PC-9 (cell line): ENCODE results near the gene DOK5. TPM values are rescaled to one million over a fixed set of nuclear protein-coding genes. Genes with fewer than 3 reads are reported as not detected.

Source experiments
- BruUV-seq: library from RNA; stranded (reverse); fragments of 400-500 nt; replicated peaks from 2 replicates; lab custom pipeline; 2021; lab: Mats Ljungman, UMichigan
- CTCF ChIA-PET: fragments of 300-600 bp; sonication (Branson Sonifier 250); formaldehyde crosslinking; loops from one replicate; lab custom pipeline; 2022; ENCODE audit warnings: antibody characterized with exemption; lab: Charles Lee
- POLR2A ChIA-PET: fragments of 300-600 bp; sonication (Branson Sonifier 250); formaldehyde crosslinking; loops from one replicate; lab custom pipeline; 2022; ENCODE audit warnings: antibody characterized with exemption; ENCODE audit not compliant: unreplicated experiment; lab: Charles Lee
- DNase-seq, 2 experiments: peaks; one replicate each; pipeline versions ENCODE4 v3.0.0 to v3.0.0-alpha.2; 2015 to 2022; ENCODE audit warnings: mixed read lengths in 1 of 2
- H2AFZ ChIP-seq: fragments of 200-600 bp; sonication (generic); 2 replicates; pipeline ENCODE4 v1.8.1; 2017; ENCODE audit warnings: antibody characterized with exemption
- H3F3A ChIP-seq: fragments of 200-600 bp; sonication (generic); 2 replicates; pipeline ENCODE4 v1.8.1; 2017; ENCODE audit warnings: antibody characterized with exemption, mild to moderate bottlenecking, low read depth; ENCODE audit not compliant: insufficient read depth
- H3K27ac ChIP-seq: fragments of 200-600 bp; sonication (generic); 2 replicates; pipeline ENCODE4 v1.6.1; 2016; ENCODE audit warnings: mixed run types
- H3K27me3 ChIP-seq: fragments of 200-600 bp; sonication (generic); 2 replicates; pipeline ENCODE4 v1.6.1; 2016; ENCODE audit warnings: low read depth, mixed run types; ENCODE audit not compliant: insufficient read depth
- H3K36me3 ChIP-seq: fragments of 200-600 bp; sonication (generic); 2 replicates; pipeline ENCODE4 v1.6.1; 2016; ENCODE audit warnings: low read depth, mixed run types
- H3K4me1 ChIP-seq: fragments of 200-600 bp; sonication (generic); replicated peaks from 2 replicates; pipeline ENCODE4 v1.6.1; 2016; ENCODE audit warnings: mixed run types; ENCODE audit not compliant: insufficient read depth
- H3K4me2 ChIP-seq: fragments of 200-600 bp; sonication (generic); 2 replicates; pipeline ENCODE4 v1.6.1; 2017; ENCODE audit warnings: mixed run types
- H3K4me3 ChIP-seq: fragments of 200-600 bp; sonication (generic); 2 replicates; pipeline ENCODE4 v1.6.1; 2016; ENCODE audit warnings: mixed run types
- H3K79me2 ChIP-seq: fragments of 200-600 bp; sonication (generic); 2 replicates; pipeline ENCODE4 v1.6.1; 2017; ENCODE audit warnings: low read depth, mixed run types
- H3K9me2 ChIP-seq: fragments of 200-600 bp; sonication (generic); 2 replicates; pipeline ENCODE4 v1.8.1; 2017; ENCODE audit warnings: mild to moderate bottlenecking; ENCODE audit not compliant: insufficient read depth
- H3K9me3 ChIP-seq: fragments of 200-600 bp; sonication (generic); 2 replicates; pipeline ENCODE4 v1.8.1; 2016; ENCODE audit warnings: low read depth; ENCODE audit not compliant: insufficient read depth
- H4K20me1 ChIP-seq: fragments of 200-600 bp; sonication (generic); 2 replicates; pipeline ENCODE4 v1.8.1; 2017; ENCODE audit not compliant: insufficient read depth
- EZH2 ChIP-seq: fragments of 200-600 bp; sonication (generic); IDR thresholded peaks from 2 replicates; pipeline ENCODE4 v1.8.0; 2017; ENCODE audit warnings: antibody characterized with exemption, low read depth
- intact Hi-C: fragments of 100-400 bp; cut with micrococcal nuclease; formaldehyde crosslinking; loops from one replicate; pipeline ENCODE4 v1.10.0; 2022; ENCODE audit not compliant: unreplicated experiment
- total RNA-seq: library from RNA; stranded (reverse); gene quantifications from 2 replicates; pipeline ENCODE4 v1.2.3, GENCODE V29; 2021
- TF ChIP-seq, protein P1 (sequence below): fragments of 200-600 bp; sonication (generic); conservative IDR thresholded peaks from 2 replicates; pipeline ENCODE4 v1.6.1; 2017; ENCODE audit warnings: mixed run types, antibody characterized with exemption, mild to moderate bottlenecking, moderate library complexity

Gene DOK5
- total RNA-seq, 1 experiment from 2014 or later = not detected

DNA sequence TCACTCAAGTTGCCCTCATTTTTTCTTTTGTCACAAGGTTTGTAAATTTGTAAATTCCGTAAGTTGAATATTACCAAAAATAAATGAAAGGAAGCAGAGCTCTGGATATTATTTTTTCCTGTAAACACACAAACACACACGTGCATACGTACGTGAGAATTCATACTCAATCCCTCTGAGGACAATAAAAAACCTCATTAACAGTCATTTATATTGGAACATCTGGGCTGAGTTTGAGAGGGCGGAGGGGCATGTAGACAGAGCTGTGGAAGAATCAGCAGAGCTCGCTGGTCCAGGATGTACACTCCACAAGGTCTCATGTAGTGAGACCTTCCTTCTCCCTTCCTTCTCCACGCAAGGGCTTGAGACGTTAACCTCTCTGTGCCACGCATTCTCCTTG lies 24.2 kb upstream of the DOK5 start:
- TF ChIP-seq EZH2 = no peak

GRCh38 chr20:54452277-54452676 lies 23.1 kb upstream of the DOK5 start:
- H3K36me3 ChIP-seq = no peaks in the 10 kb centered on the region
- no peak for TF ChIP-seq EZH2
- TF ChIP-seq, protein P1, sequence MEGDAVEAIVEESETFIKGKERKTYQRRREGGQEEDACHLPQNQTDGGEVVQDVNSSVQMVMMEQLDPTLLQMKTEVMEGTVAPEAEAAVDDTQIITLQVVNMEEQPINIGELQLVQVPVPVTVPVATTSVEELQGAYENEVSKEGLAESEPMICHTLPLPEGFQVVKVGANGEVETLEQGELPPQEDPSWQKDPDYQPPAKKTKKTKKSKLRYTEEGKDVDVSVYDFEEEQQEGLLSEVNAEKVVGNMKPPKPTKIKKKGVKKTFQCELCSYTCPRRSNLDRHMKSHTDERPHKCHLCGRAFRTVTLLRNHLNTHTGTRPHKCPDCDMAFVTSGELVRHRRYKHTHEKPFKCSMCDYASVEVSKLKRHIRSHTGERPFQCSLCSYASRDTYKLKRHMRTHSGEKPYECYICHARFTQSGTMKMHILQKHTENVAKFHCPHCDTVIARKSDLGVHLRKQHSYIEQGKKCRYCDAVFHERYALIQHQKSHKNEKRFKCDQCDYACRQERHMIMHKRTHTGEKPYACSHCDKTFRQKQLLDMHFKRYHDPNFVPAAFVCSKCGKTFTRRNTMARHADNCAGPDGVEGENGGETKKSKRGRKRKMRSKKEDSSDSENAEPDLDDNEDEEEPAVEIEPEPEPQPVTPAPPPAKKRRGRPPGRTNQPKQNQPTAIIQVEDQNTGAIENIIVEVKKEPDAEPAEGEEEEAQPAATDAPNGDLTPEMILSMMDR = no peak
- no peaks in the 10 kb centered on the region for H3K79me2 ChIP-seq
- no peaks in the 10 kb centered on the region for H3K4me1 ChIP-seq
- no peak overlapping the region for H3K27ac ChIP-seq
- H3K9me3 ChIP-seq = no peaks in the 10 kb centered on the region
- no peak for DNase-seq
- CTCF ChIA-PET = no interaction called here
- H2AFZ ChIP-seq = no peak overlapping the region
- no peaks in the 10 kb centered on the region for H4K20me1 ChIP-seq
- intact Hi-C loops = no loop called here
- H3K9me2 ChIP-seq = no peaks in the 10 kb centered on the region
- BruUV-seq = no TSS peak
- peaks cover 3% of the 10 kb centered on the region; the same call in 1 of the 2 replicates for H3F3A ChIP-seq
- H3K4me2 ChIP-seq = no peak overlapping the region
- POLR2A ChIA-PET = no interaction called here
- peaks cover 7% of the 10 kb centered on the region for H3K27me3 ChIP-seq
- no peak overlapping the region for H3K4me3 ChIP-seq

More for the DNA sequence above, 24.2 kb upstream of the DOK5 start:
- peaks cover 9% of the 10 kb centered on the region for H3K27me3 ChIP-seq
- DNase-seq = no peak
- H3K9me2 ChIP-seq = no peaks in the 10 kb centered on the region
- H3K9me3 ChIP-seq = no peaks in the 10 kb centered on the region
- no peak overlapping the region for H3K27ac ChIP-seq
- ChIA-PET POLR2A (no interaction called here), CTCF (no interaction called here)
- no peak overlapping the region for H3K4me2 ChIP-seq
- H3F3A ChIP-seq = no peaks in the 10 kb centered on the region
- no peaks in the 10 kb centered on the region for H3K79me2 ChIP-seq
- no TSS peak for BruUV-seq
- H4K20me1 ChIP-seq = no peaks in the 10 kb centered on the region
- H2AFZ ChIP-seq = no peak overlapping the region
- H3K4me3 ChIP-seq = no peak overlapping the region
- H3K4me1 ChIP-seq = no peaks in the 10 kb centered on the region
- H3K36me3 ChIP-seq = no peaks in the 10 kb centered on the region
- intact Hi-C loops = no loop called here

DNA sequence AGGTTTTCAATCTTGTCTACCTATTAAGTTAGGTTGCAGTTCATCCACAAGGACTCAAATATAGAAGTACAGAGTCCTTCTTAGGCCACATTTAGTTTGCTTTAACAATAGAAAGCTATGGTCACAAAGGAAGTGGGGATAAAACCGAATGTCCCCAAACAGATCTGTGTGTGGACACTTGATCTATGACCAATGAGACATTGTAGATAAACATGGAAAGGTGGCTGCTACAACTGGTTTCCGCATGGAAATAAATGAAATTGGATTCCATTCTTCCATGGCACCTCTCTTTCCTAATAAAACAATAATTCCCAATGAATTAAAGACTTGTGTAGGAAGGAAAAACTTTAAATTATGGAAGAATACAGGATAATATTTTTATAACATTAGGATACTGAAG lies 20.4 kb upstream of the DOK5 start:
- Histone ChIP-seq H3K4me1 (no peaks in the 10 kb centered on the region), H3K9me2 (peaks cover 4% of the 10 kb centered on the region; the same call in 1 of the 2 replicates), H3K27me3 (no peaks in the 10 kb centered on the region), H3K4me2 (no peak overlapping the region), H4K20me1 (no peaks in the 10 kb centered on the region), H3K9me3 (no peaks in the 10 kb centered on the region), H3K27ac (no peak overlapping the region), H3K4me3 (no peak overlapping the region), H3K36me3 (no peaks in the 10 kb centered on the region), H2AFZ (no peak overlapping the region), H3K79me2 (no peaks in the 10 kb centered on the region), H3F3A (peaks cover 3% of the 10 kb centered on the region; the same call in 1 of the 2 replicates)
- no TSS peak for BruUV-seq
- TF ChIP-seq, protein P1 = no peak
- TF ChIP-seq EZH2 = no peak
- DNase-seq = no peak
- CTCF ChIA-PET = no interaction called here
- POLR2A ChIA-PET = no interaction called here
- intact Hi-C loops = no loop called here

- Histone ChIP-seq H3F3A (peaks cover 3% of the 10 kb centered on the region; the same call in 1 of the 2 replicates), H3K4me2 (no peak overlapping the region), H3K9me3 (no peaks in the 10 kb centered on the region), H3K79me2 (no peaks in the 10 kb centered on the region), H3K27me3 (no peaks in the 10 kb centered on the region), H3K9me2 (peaks cover 4% of the 10 kb centered on the region; the same call in 1 of the 2 replicates), H3K27ac (no peak overlapping the region), H2AFZ (no peak overlapping the region), H3K4me3 (no peak overlapping the region), H3K36me3 (no peaks in the 10 kb centered on the region), H4K20me1 (no peaks in the 10 kb centered on the region), H3K4me1 (no peaks in the 10 kb centered on the region)
- intact Hi-C loops = no loop called here
- BruUV-seq = no TSS peak
- DNase-seq = peak in 1 of 2 experiments; percentile 83
- ChIA-PET CTCF (no interaction called here), POLR2A (no interaction called here)
- TF ChIP-seq EZH2 = no peak
- TF ChIP-seq, protein P1 = no peak
Observed at GRCh38 chr20:54456423-54456822, 19.0 kb upstream of the DOK5 start.
